Activated gamma-delta T cell treated with anti-CD3 and anti-CD28 coated beads, Interleukin-2, amount 50 U/mL, for 16 hours (primary cell): Measurements from ENCODE around the gene KIAA1210.

ENCODE experiments used
- DNase-seq: peaks from one replicate; pipeline ENCODE4 v3.0.0-alpha.2; 2020; ENCODE audit warnings: low read depth

The KIAA1210 gene

GRCh38 chrX:119090627-119091026, 37.0 kb downstream of the KIAA1210 start:
- DNase-seq: no peak

GRCh38 chrX:119089619-119090018, 38.0 kb downstream of the KIAA1210 start:
- DNase-seq: no peak

GRCh38 chrX:119087121-119087520, 40.5 kb downstream of the KIAA1210 start:
- DNase-seq: no peak

GRCh38 chrX:119084766-119085165, 42.8 kb downstream of the KIAA1210 start:
- no peak for DNase-seq

- DNase-seq: no peak
Observed at GRCh38 chrX:119082278-119082677, 45.3 kb downstream of the KIAA1210 start.

- DNase-seq: no peak
Observed at GRCh38 chrX:119075270-119076025, 52.2 kb downstream of the KIAA1210 start.

GRCh38 chrX:119073911-119074310, 53.7 kb downstream of the KIAA1210 start:
- no peak for DNase-seq

GRCh38 chrX:119073200-119073905, 54.3 kb downstream of the KIAA1210 start:
- DNase-seq: no peak

- DNase-seq: no peak
Observed at GRCh38 chrX:119072744-119073143, 54.9 kb downstream of the KIAA1210 start, which contains the start of gene CT47C1. CT47C1 (plus strand) TSS chrX:119072993; CDS start chrX:119073226, 233 bp downstream.

GRCh38 chrX:119071381-119071780, 56.2 kb downstream of the KIAA1210 start:
- no peak for DNase-seq

- no peak for DNase-seq
Observed at GRCh38 chrX:119069762-119070161, 57.9 kb downstream of the KIAA1210 start.

GRCh38 chrX:119069128-119069527, 58.5 kb downstream of the KIAA1210 start:
- DNase-seq: no peak

- no peak for DNase-seq
Observed at GRCh38 chrX:119067023-119067739, 60.4 kb downstream of the KIAA1210 start.

- DNase-seq: no peak
Observed at GRCh38 chrX:119063428-119063827, 64.2 kb downstream of the KIAA1210 start.

- DNase-seq: no peak
Observed at GRCh38 chrX:119062750-119063374, 64.8 kb downstream of the KIAA1210 start.

- no peak for DNase-seq
Observed at GRCh38 chrX:119055687-119056086, 71.9 kb downstream of the KIAA1210 start.

- no peak for DNase-seq
Observed at GRCh38 chrX:119045884-119046283, 81.7 kb downstream of the KIAA1210 start.

GRCh38 chrX:119042996-119043395, 84.6 kb downstream of the KIAA1210 start:
- no peak for DNase-seq

GRCh38 chrX:119042040-119042439, 85.6 kb downstream of the KIAA1210 start:
- DNase-seq: no peak

GRCh38 chrX:119041175-119041574, 86.4 kb downstream of the KIAA1210 start:
- no peak for DNase-seq

GRCh38 chrX:119040432-119040831, 87.2 kb downstream of the KIAA1210 start:
- DNase-seq: no peak
